Fibroblast of lung (primary cell): Measurements from ENCODE around the gene CSK. TPM values are rescaled to one million over a fixed set of nuclear protein-coding genes. Genes with fewer than 3 reads are reported as not detected.

Experiments
- DNase-seq, 2 donors: peaks; one replicate each; pipeline versions ENCODE4 v3.0.0 to v3.0.0-alpha.2; 2010; ENCODE audit warnings: low read depth in 2 of 2
- H2AFZ ChIP-seq: 2 replicates; pipeline ENCODE4 v1.5.1; 2012; ENCODE audit warnings: low read length, control low read depth, inconsistent platforms
- H3K27ac ChIP-seq: 2 replicates; pipeline ENCODE4 v1.5.1; 2011; ENCODE audit warnings: low read length, control low read depth; ENCODE audit not compliant: insufficient read depth
- H3K27me3 ChIP-seq: 2 replicates; pipeline ENCODE4 v1.5.1; 2011; ENCODE audit warnings: mild to moderate bottlenecking, low read length; ENCODE audit not compliant: control insufficient read depth, insufficient read depth
- H3K36me3 ChIP-seq: 2 replicates; pipeline ENCODE4 v1.5.1; 2011; ENCODE audit warnings: low read length; ENCODE audit not compliant: control insufficient read depth, insufficient read depth
- H3K4me1 ChIP-seq: 2 replicates; pipeline ENCODE4 v1.5.1; 2011; ENCODE audit warnings: low read length; ENCODE audit not compliant: control insufficient read depth, insufficient read depth; ENCODE audit errors: extremely low read depth
- H3K4me2 ChIP-seq: 2 replicates; pipeline ENCODE4 v1.5.1; 2011; ENCODE audit warnings: low read length, control low read depth; ENCODE audit not compliant: insufficient read depth; ENCODE audit errors: extremely low read depth
- H3K4me3 ChIP-seq, 4 experiments: fragments of 200-600 bp in 1 of 4; sonication (generic) in 1 of 4; replicated peaks in 1 of 4; 2 replicates each; pipeline ENCODE4 v1.5.1; 2011 to 2016; ENCODE audit warnings: low read length in 4 of 4, low read depth in 3 of 4, mild to moderate bottlenecking in 3 of 4, control low read depth in 2 of 4, inconsistent platforms in 1 of 4, mixed read lengths in 1 of 4; ENCODE audit not compliant: insufficient read depth in 1 of 4; ENCODE audit errors: control extremely low read depth in 1 of 4
- H3K79me2 ChIP-seq: 2 replicates; pipeline ENCODE4 v1.5.1; 2012; ENCODE audit warnings: mild to moderate bottlenecking, low read length, inconsistent platforms; ENCODE audit not compliant: control insufficient read depth, insufficient read depth
- H3K9ac ChIP-seq: 2 replicates; pipeline ENCODE4 v1.5.1; 2011; ENCODE audit warnings: mild to moderate bottlenecking, low read length, control low read depth; ENCODE audit not compliant: insufficient read depth
- H3K9me3 ChIP-seq: 2 replicates; pipeline ENCODE4 v1.5.1; 2012; ENCODE audit warnings: low read depth, low read length; ENCODE audit not compliant: control insufficient read depth, insufficient read depth
- H4K20me1 ChIP-seq: 2 replicates; pipeline ENCODE4 v1.5.1; 2011; ENCODE audit warnings: low read length; ENCODE audit not compliant: control insufficient read depth, insufficient read depth; ENCODE audit errors: extremely low read depth
- CTCF ChIP-seq, 2 donors: IDR thresholded peaks in 1 of 2; conservative IDR thresholded peaks in 1 of 2; 1 replicate in 1 of 2; 2 replicates in 1 of 2; pipeline ENCODE4 v1.5.1; 2011 to 2012; ENCODE audit warnings: low read length in 2 of 2, control low read depth in 1 of 2, inconsistent platforms in 1 of 2, low read depth in 1 of 2, mild to moderate bottlenecking in 1 of 2
- EZH2 ChIP-seq: IDR thresholded peaks from 2 replicates; pipeline ENCODE4 v1.5.1; 2012; ENCODE audit warnings: low read length, control low read depth, mild to moderate bottlenecking; ENCODE audit errors: missing control alignments
- polyA plus RNA-seq, 2 donors: library from polyadenylated mRNA; depleted of rRNA in 1 of 2; stranded (reverse) in 1 of 2; unstranded in 1 of 2; fragments of >200 nt; gene quantifications; 2 replicates each; pipeline ENCODE4 v1.2.1, GENCODE V29; 2011 to 2012; ENCODE audit warnings: missing spikeins in 1 of 2
- total RNA-seq: library from RNA; depleted of rRNA; stranded (reverse); fragments of >200 nt; gene quantifications from 2 replicates; pipeline ENCODE4 v1.2.1, GENCODE V29; 2014

CSK gene
- total and polyA plus RNA-seq, 2 donors (not counting 1 experiment from before 2014, with no cell fraction given) = 21.5 to 22.0 TPM

GRCh38 chr15:74821790-74822158 lies 39.9 kb downstream of the CSK start:
- Histone ChIP-seq H3K9me3 (no peaks in the 10 kb centered on the region), H4K20me1 (no peaks in the 10 kb centered on the region), H3K9ac (no peak overlapping the region), H3K36me3 (no peaks in the 10 kb centered on the region), H3K4me1 (no peaks in the 10 kb centered on the region), H3K27me3 (peaks cover 17% of the 10 kb centered on the region), H3K4me2 (no peak overlapping the region), H3K4me3 (no peak overlapping the region), H2AFZ (no peak overlapping the region), H3K27ac (no peak overlapping the region), H3K79me2 (no peaks in the 10 kb centered on the region)
- DNase-seq = no peak
- TF ChIP-seq EZH2 = no peak
- no peak for TF ChIP-seq CTCF (conservative IDR thresholded peaks at IDR 0.05 in 1 of 2, IDR thresholded peaks at IDR 0.05 in 1 of 2; ENCODE audit: low read depth in 1 of 2, low read length in 2 of 2)

- Histone ChIP-seq H3K79me2 (no peaks in the 10 kb centered on the region), H3K4me2 (no peak overlapping the region), H4K20me1 (no peaks in the 10 kb centered on the region), H3K4me3 (no peak overlapping the region), H3K9me3 (no peaks in the 10 kb centered on the region), H3K27ac (no peak overlapping the region), H3K9ac (no peak overlapping the region), H3K36me3 (no peaks in the 10 kb centered on the region), H3K27me3 (peaks cover 20% of the 10 kb centered on the region), H3K4me1 (no peaks in the 10 kb centered on the region), H2AFZ (no peak overlapping the region)
- DNase-seq = no peak
- TF ChIP-seq EZH2 = no peak
- TF ChIP-seq CTCF (conservative IDR thresholded peaks at IDR 0.05 in 1 of 2, IDR thresholded peaks at IDR 0.05 in 1 of 2; ENCODE audit: low read depth in 1 of 2, low read length in 2 of 2) = no peak
These were observed 40.4 kb downstream of the CSK start for GRCh38 chr15:74822233-74822632.

- H3K4me1 ChIP-seq = no peaks in the 10 kb centered on the region
These were observed 41.4 kb downstream of the CSK start for GRCh38 chr15:74823324-74823723.

More at GRCh38 chr15:74823324-74823723, 41.4 kb downstream of the CSK start:
- TF ChIP-seq EZH2 = no peak
- TF ChIP-seq CTCF (conservative IDR thresholded peaks at IDR 0.05 in 1 of 2, IDR thresholded peaks at IDR 0.05 in 1 of 2; ENCODE audit: low read depth in 1 of 2, low read length in 2 of 2) = no peak
- Histone ChIP-seq H3K79me2 (no peaks in the 10 kb centered on the region), H3K9ac (no peak overlapping the region), H3K9me3 (no peaks in the 10 kb centered on the region), H3K4me3 (no peak overlapping the region), H4K20me1 (no peaks in the 10 kb centered on the region), H3K4me2 (no peak overlapping the region), H3K27me3 (peaks cover 27% of the 10 kb centered on the region), H3K36me3 (no peaks in the 10 kb centered on the region), H2AFZ (no peak overlapping the region), H3K27ac (no peak overlapping the region)
- no peak for DNase-seq
